Esophagus (tissue), 2 donors: ENCODE results near the gene COX15. TPM values are rescaled to one million over a fixed set of nuclear protein-coding genes. Genes with fewer than 3 reads are reported as not detected.
A peak's percentile ranks its signal among the peaks of the same experiment; 100 is the strongest.

Source experiments
- H3K27ac ChIP-seq, 2 donors: one replicate each; pipeline ENCODE4 v1.5.1; 2013; ENCODE audit warnings: low read depth in 2 of 2, mild to moderate bottlenecking in 2 of 2, inconsistent platforms in 1 of 2, low read length in 1 of 2, moderate library complexity in 1 of 2
- H3K27me3 ChIP-seq, 2 donors: one replicate each; pipeline ENCODE4 v1.6.1; 2013; ENCODE audit warnings: low read length in 2 of 2, control low read depth in 1 of 2, mild to moderate bottlenecking in 1 of 2; ENCODE audit not compliant: insufficient read depth in 2 of 2, control insufficient read depth in 1 of 2
- H3K36me3 ChIP-seq, 2 donors: one replicate each; pipeline ENCODE4 v1.6.1; 2013; ENCODE audit warnings: low read length in 1 of 2; ENCODE audit not compliant: control insufficient read depth in 2 of 2, insufficient read depth in 2 of 2
- H3K4me1 ChIP-seq, 2 donors: one replicate each; pipeline ENCODE4 v1.6.1; 2013; ENCODE audit warnings: low read length in 1 of 2; ENCODE audit not compliant: control insufficient read depth in 2 of 2, insufficient read depth in 2 of 2
- H3K4me3 ChIP-seq, 2 donors: one replicate each; pipeline ENCODE4 v1.5.1; 2013; ENCODE audit warnings: low read length in 2 of 2, mild to moderate bottlenecking in 2 of 2, low read depth in 1 of 2, moderate library complexity in 1 of 2
- H3K9me3 ChIP-seq, 2 donors: one replicate each; pipeline ENCODE4 v1.6.1; 2013; ENCODE audit warnings: mild to moderate bottlenecking in 2 of 2, low read depth in 1 of 2, low read length in 1 of 2, moderate library complexity in 1 of 2; ENCODE audit not compliant: control insufficient read depth in 2 of 2, insufficient read depth in 1 of 2
- WGBS, 2 donors: extraction: QIAGEN DNeasy Blood & Tissue Kit; methylation state at CpG; one replicate each; pipeline ENCODE4 v1.1.7; 2013; 5-methylcytosine and 5-hydroxymethylcytosine counted together
- polyA plus RNA-seq, 2 donors: library from polyadenylated mRNA; stranded (reverse); fragments of 200-250 nt; gene quantifications; one replicate each; pipeline ENCODE4 v1.2.3, GENCODE V29; 2013
- donor health status: healthy with polysubstance abuse.
- donor health status: Bipolar disorder and iron deficiency.

COX15 gene
- polyA plus RNA-seq = 10 to 100 TPM; 11.9 to 12.3 TPM

DNA sequence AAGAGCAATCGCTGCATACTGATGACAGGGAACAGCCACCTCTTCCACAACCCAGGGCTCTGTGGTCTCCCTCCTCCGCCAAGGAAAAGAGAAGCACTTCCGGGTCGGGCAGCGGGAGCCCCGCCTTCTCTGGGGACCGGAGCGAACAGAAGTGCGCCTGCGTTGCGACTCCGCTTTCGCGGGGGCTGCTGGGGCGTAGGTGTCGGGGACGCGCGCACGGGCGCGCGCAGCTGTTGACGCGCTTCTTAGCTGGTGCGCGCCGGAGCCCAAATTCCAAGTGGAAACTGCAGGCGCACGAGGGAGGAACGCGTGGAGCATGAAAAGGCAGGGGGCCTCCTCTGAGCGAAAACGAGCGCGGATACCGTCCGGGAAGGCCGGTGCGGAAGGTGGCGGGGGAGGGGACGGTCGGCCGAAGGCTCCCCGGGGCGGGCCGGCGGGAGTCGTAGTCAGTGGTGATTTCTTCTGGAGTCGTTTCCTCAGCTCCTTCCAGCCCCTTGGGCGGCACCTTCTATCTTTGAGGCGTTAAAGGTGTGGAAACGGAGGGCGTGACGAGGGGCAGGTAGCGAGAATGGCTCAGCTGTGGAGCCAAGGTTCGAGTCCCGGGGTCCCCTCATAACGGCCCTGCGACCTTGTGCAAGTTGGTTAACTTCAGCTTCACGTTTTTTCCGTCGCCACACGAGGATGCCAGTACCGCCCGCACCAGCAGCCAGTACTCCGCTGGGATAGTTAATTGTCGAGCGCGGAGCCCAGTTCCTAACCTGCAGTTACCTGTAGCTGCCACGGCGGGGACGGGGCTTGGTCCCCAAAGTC is at the start of gene COX15, which contains the start of gene CUTC:
TSS of gene COX15 (minus strand) at position 95 of the 810 bp plus-strand sequence. CDS start at position 17, 78 bp downstream.
TSS of gene CUTC (plus strand) at position 202 of the 810 bp plus-strand sequence. CDS start at position 317, 115 bp downstream.
- peak within 1 kb of the TSS; percentile 93 to 99 for H3K27ac ChIP-seq
- peak within 1 kb of the TSS; percentile 87 to 99 for H3K4me3 ChIP-seq
- H3K9me3 ChIP-seq = no peaks in the 10 kb centered on the region
- WGBS, 2 donors = 0% methylated on average over 73 of the region's 73 CpGs
- no peaks in the 10 kb centered on the region for H3K27me3 ChIP-seq
- H3K36me3 ChIP-seq = no peaks in the 10 kb centered on the region
- H3K4me1 ChIP-seq = no peaks in the 10 kb centered on the region

DNA sequence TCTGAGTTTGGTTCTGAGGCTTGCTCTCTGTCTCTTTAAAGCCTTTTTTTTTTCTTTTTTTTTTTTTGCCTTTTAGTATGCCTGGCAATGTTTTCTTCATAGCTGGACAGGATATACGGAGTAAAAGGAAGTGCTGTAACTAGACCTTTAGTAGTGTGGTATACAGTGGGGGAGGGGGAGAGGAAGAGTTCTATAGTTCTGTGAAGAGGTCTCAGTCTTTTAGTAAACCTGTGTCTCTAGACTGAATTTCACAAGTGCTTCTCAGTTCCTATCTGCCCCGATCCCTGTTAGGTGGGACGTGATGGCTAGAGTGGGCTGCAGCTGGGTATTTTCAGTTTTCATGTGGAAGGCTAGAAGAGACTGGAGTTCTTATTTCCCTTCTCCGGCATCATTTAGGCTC is 47.4 kb upstream of the COX15 start:
- WGBS, 2 donors = 35 to 36% methylated on average over 4 of the region's 4 CpGs
- Histone ChIP-seq H3K4me3 (no peak overlapping the region), H3K27ac (peak overlapping the region; percentile 68 to 77), H3K36me3 (no peaks in the 10 kb centered on the region), H3K4me1 (no peaks in the 10 kb centered on the region), H3K9me3 (no peaks in the 10 kb centered on the region), H3K27me3 (no peaks in the 10 kb centered on the region)

DNA sequence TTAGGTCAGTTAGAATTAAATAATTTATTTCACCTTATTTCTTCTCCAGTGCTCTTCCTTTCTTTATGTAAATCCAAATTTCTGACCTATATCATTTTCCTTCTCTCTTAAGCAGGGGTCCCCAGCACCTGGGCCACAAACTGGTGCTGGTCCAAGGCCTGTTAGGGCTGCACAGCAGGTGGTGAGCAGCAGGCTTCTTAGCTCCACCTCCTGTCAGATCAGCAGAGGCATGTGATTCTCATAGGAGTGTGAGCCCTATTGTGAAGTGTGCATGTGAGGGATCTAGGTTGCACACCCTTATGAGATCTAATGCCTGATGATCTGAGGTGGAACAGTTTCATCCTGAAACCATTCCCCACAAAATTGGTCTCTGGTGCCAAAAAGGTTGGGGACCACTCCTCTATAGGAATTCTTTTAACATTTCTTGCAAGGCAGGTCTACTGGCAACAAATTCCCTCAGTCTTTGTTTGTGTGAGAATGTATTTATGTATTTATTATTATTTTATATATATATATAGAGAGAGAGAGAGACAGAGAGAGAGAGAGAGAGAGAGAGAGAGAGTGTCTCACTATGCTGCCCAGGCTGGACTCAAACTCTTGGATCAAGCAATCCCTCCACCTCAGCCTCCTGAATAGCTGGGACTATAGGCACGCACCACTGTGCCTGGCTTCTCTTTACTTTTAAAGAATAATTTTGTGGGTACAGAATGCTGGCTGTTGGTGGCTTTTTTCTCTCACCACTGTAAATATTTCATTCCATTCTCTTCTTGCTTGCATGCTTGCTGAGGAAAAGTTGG is 46.2 kb upstream of the COX15 start:
- H3K4me1 ChIP-seq = no peaks in the 10 kb centered on the region
- no peaks in the 10 kb centered on the region for H3K9me3 ChIP-seq
- H3K4me3 ChIP-seq = no peak overlapping the region
- WGBS, 2 donors = 87 to 96% methylated on average over 1 of the region's 1 CpG
- no peaks in the 10 kb centered on the region for H3K27me3 ChIP-seq
- H3K36me3 ChIP-seq = no peaks in the 10 kb centered on the region
- no peak overlapping the region for H3K27ac ChIP-seq

DNA sequence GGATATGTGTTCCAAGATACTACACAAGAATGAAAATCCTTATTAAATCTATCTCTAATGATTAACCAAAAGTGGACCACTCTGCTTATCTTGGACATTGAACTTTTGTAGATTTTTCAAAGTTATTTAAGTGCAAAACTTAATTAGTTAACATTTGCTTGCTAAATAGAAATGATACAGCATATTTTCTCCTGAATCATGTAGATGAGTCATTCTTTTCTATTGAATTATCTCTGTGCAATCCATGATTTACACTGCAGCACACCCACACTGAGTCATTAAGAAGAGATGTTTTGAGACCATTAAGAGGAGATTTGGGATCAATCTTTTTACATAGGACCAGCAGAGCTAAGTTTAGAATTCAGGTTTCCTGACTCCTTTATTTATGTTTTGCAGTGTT is 43.9 kb upstream of the COX15 start:
- Histone ChIP-seq H3K27ac (no peak overlapping the region), H3K27me3 (no peaks in the 10 kb centered on the region), H3K36me3 (no peaks in the 10 kb centered on the region)

GRCh38 chr10:99770408-99771045 is 38.6 kb upstream of the COX15 start:
- Histone ChIP-seq H3K4me1 (no peaks in the 10 kb centered on the region), H3K9me3 (no peaks in the 10 kb centered on the region), H3K27me3 (no peaks in the 10 kb centered on the region), H3K36me3 (no peaks in the 10 kb centered on the region), H3K4me3 (no peak overlapping the region), H3K27ac (no peak overlapping the region)
- 86 to 88% methylated on average over 4 of the region's 4 CpGs for WGBS, 2 donors

More for the DNA sequence above, 43.9 kb upstream of the COX15 start:
- no peaks in the 10 kb centered on the region for H3K9me3 ChIP-seq
- no peaks in the 10 kb centered on the region for H3K4me1 ChIP-seq
- no peak overlapping the region for H3K4me3 ChIP-seq

- Histone ChIP-seq H3K27me3 (no peaks in the 10 kb centered on the region), H3K9me3 (no peaks in the 10 kb centered on the region), H3K4me1 (no peaks in the 10 kb centered on the region), H3K36me3 (no peaks in the 10 kb centered on the region), H3K4me3 (no peak overlapping the region), H3K27ac (no peak overlapping the region)
- WGBS, 2 donors = 81 to 87% methylated on average over 5 of the region's 5 CpGs
These were observed 37.8 kb upstream of the COX15 start for GRCh38 chr10:99769706-99770105.

DNA sequence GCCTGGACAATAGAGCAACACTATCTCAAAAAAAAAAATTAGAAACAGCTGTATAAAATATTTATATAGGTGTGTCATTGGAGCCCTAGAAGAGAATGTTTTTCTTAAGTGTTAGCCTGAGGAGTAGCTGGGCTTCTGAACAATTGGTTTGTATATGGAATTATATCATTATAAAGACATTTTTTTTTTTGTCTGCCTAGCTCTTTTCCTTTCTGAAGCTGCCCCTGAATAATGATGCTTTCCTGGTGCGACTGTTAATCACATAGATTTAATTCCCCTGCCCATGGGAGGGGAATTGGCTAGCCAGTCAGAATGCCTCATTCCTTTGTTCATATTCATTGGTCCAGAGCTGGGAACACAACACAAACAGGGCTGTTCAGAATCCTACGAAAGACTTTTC is 36.6 kb upstream of the COX15 start:
- WGBS, 2 donors = 46 to 63% methylated on average over 2 of the region's 2 CpGs
- no peaks in the 10 kb centered on the region for H3K27me3 ChIP-seq
- no peaks in the 10 kb centered on the region for H3K36me3 ChIP-seq
- no peak overlapping the region for H3K27ac ChIP-seq
- no peak overlapping the region for H3K4me3 ChIP-seq
- no peaks in the 10 kb centered on the region for H3K9me3 ChIP-seq
- no peaks in the 10 kb centered on the region for H3K4me1 ChIP-seq

DNA sequence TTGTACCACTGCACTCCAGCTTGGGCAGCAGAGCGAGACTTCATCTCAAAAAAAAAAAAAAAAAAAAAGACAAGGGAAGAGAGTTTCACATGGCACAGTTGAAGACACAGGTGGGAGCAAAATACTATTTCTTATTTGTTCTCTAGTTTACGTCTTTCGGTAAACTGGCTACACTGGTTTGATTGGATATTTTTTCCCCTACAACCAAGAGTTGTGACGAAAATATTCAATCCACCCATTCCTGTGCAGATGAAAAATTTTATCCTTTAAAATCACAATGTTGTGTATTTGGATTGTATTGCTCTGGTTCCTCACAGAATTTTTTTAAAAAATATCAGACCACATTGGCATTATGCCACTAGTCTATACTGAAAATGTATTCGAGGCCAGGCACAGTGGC is 36.0 kb upstream of the COX15 start:
- no peaks in the 10 kb centered on the region for H3K36me3 ChIP-seq

GRCh38 chr10:99766302-99766681 is 34.4 kb upstream of the COX15 start:
- H3K4me1 ChIP-seq = no peaks in the 10 kb centered on the region
- no peaks in the 10 kb centered on the region for H3K9me3 ChIP-seq
- no peaks in the 10 kb centered on the region for H3K36me3 ChIP-seq
- WGBS, 2 donors = 69 to 71% methylated on average over 8 of the region's 8 CpGs
- no peak overlapping the region for H3K4me3 ChIP-seq
- no peak overlapping the region for H3K27ac ChIP-seq
- no peaks in the 10 kb centered on the region for H3K27me3 ChIP-seq

More for the DNA sequence above, 36.0 kb upstream of the COX15 start:
- Histone ChIP-seq H3K9me3 (no peaks in the 10 kb centered on the region), H3K4me3 (no peak overlapping the region), H3K27ac (no peak overlapping the region), H3K4me1 (no peaks in the 10 kb centered on the region), H3K27me3 (no peaks in the 10 kb centered on the region)
- WGBS, 2 donors = 52 to 56% methylated on average over 5 of the region's 5 CpGs
